NAMALWA (cell line): ENCODE data around the gene FSIP1.

Source experiments
- DNase-seq: peaks from one replicate; pipeline ENCODE4 v3.0.0-alpha.2; 2015; ENCODE audit warnings: low spot score

FSIP1 gene

DNA sequence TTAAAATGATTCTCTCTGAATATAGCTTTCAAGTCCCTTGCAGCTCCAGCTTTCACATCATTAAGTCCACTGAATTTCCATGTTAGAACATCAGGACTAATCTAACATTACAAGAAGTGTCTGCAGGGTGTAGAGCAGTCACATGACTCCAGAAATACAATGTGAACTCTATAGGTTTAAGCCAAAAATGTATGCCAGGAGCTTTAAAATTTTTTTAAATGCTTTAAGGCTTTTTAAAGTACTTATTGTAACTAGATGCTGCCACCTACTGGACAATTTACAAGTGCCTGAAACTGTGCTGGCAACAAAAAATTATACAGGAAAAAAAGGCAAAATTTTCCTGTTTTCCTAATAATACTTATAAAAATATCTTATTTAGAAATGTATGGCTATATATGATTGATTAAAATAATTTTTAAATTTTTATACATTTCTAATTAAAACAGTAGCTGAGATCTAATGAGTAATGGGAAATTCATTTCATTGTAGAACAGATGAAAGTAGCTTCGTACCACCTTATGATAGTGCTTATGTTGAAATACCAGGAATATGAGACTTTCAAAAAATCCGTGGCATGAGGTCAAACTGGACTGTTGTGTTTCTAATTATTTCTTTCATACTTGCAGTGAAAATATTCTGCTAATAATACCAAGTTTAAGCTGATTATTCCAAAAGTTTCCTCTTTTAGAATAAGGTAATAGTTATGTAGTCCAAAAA, 25.7 kb downstream of the FSIP1 start:
- DNase-seq: peak; percentile 69

DNA sequence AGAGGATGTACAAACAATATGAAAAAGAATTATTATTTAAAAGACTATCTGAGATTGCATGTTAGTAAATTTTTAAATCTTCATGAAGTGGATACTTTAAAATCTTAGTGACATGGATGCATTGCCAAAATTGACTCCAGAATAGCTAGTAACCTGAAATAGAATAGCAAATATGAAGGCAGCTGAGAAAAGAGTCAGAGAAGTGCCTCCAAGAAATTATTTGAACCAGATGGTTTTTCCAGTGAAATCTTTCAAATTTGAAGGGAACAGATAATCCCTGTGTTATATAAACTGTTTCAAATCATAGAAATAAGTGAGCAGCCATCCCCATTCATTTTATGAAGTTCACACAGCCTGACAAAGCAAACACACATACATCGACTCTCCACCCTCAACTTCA, 29.6 kb downstream of the FSIP1 start:
- no peak for DNase-seq

DNA sequence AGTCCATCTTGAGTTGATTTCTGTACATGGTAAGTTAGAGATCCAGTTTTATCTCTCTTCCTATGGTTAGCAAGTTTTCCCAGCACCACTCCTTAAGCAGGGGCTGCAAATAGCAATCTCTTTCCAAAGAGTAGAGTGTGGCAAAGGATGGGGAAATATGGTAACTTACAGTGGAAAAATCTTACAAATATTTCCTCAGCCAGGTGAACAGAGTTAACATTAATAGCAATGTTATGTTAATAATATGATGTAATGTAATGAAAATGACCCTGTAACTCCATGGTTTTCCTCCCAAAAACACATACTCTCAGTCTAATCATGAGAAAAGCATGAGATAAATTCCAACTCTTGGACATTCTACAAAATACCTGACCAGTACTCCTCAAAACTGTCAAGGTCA, 30.4 kb downstream of the FSIP1 start:
- no peak for DNase-seq

DNA sequence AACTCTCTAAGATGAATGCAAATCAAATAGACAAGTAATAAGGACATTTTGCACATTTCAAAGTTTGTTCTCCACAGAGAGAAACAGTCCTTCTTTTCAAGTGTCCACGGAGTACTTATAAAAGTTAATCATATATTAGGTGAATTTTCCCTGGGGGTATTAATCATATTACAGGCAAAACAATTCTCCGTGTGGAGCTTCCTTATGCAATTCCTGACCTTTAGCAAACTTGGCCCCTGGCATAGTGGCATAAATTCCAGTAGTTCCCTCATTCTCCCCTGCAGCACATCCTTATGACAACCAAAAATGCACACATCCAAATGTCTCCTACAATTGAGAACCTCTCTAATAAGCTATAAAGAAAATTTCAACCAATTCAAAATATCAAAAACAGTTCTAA, 34.4 kb downstream of the FSIP1 start:
- no peak for DNase-seq

DNA sequence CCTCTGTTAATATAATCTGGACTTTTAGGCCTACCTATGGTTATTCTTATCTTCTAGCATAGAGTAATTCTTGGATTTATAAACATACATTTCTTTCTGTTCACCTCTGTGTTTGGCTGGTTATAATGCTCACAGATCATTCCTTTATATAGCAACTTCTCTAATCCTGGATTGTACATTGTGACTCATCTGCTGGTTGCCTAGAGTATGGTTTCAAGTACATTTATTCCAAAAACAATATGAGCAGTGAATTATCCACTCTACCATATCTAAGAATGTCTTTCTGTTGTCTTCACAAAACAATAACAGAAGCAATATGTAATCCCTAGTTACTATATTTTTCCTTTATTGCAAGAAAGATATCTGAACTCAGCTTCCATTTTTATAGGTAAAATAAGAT, 35.3 kb downstream of the FSIP1 start:
- DNase-seq: no peak

DNA sequence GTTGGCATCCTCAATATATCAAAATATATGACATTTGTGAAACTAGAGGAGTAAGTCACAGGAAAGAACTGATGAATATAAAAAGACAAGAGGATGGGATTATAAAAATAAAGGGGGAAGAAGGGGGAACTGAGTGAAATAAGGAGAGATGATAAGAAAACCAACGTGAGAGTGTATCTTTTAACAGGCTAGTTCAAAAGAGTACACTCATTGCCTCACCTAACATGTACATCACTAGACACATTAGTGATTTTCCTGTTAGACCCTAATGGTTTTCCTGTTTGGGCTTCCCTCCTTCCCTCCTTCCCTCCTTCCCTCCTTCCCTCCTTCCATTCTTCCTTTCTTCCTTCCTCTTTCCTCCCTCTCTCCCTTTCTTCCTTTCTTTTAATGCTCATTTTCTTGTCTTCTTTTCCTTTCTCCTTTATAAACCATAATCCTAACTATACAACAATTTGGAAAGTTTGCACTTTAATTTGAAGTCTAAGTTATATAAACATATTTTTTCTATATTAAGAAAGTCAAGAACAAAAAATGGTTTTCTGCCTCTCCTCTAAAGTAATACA, 35.8 kb downstream of the FSIP1 start:
- DNase-seq: no peak

DNA sequence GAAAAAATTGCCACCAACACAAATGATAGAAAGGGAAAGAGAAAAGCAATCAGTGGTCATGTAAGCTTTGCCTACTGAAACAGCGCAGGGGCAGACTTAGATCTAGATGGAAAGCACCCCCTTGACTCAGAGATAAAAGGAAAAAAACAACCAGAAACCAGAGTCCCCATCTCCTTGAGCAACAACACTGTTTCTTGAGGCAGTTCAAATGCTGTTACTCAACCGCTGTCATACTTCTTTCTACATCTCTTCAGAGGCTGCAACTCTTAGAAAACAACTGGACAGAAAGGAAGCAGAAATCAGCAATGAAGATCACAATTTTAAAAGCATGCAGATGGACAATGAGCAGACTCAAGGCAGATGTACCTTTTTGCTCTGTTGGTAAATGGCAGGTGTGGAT, 36.5 kb downstream of the FSIP1 start:
- no peak for DNase-seq

DNA sequence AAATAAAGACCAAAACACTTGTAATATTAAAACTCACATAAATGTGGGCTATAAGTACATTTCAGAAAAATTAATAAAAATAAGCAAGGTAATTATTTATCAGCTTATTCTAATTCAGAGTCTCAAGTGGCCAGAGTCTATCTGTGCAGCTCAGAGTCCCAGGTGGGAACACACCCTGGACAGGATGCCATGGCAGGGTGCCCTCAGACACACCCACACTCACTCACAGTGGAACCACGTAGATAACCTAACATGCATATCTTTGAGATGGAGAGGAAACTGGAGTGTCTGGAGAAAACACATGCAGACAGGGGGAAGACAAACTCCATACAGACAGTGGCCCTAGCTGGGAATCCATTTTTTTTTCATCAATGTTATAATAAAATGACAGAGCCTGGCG, 37.2 kb downstream of the FSIP1 start:
- DNase-seq: no peak

DNA sequence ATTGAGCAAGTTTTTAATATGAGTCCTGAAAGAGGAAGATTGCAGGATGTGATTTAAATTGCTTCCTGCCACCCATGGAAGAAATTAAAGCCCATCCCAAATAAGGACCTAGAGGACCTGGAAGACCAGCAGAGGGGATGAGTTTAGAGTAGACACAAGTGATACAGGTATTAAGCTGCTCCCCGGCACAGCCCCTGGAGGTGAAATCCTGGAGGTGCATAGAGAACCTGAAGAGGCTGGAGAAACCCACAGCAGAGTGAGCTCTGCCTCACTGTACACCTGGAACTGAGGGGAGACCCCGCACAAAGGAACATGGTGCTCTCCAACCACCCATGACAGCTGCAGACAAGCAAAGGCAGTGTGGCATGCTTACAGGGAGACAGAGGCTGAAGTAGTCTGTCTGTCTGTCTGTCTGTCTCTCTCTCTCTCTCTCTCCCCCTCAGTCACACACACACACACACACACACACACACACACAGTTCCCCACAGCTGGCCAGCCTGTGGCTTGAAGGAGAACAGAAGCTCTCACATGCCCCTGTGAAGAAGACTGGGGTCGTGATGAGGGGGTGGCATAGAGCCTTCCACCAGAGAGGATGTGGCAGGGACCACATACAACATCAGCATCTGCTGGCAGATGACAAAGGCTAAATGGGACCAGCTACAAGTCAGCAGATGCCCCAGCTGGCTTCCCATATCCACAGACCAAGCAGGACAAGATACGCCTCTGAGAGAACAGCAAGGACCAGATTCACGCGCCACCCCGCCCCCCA, 38.1 kb downstream of the FSIP1 start:
- no peak for DNase-seq

DNA sequence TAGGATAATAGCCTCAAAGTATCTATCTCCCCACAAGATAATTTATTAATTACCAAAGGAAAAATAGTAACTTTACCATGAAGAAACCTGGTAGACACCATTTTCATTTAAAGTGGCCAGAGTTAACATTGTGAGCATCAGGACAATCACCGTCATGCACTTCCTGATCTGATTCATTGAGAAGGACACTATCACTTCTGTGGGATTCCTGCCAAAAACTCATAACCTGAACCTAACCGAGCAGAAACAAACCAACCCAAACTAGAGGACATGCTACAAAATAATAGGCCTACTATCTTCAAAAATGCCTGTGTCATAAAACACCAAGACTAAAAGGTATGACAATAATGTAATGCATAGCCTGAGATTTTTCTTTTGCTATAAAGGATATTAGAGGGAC, 39.0 kb downstream of the FSIP1 start:
- DNase-seq: no peak

DNA sequence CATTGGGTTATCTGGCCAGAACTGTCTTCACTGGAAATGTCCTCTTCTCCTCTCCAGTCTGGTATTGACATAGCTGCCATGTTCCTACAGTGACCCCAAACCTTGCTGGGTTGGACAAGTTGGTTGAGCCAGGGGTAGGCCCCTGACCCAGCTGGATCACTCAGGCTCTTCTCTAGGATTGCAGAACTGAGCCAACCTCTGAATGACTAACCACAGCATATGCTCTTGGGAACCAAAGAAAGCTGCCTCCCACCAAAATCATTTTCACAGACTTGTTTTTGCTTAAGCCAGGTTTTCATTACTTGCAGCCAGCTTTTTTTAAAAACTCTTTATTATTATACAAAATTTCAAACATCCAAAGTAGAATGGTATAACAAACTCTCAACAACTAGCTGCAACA, 41.4 kb downstream of the FSIP1 start:
- DNase-seq: no peak

DNA sequence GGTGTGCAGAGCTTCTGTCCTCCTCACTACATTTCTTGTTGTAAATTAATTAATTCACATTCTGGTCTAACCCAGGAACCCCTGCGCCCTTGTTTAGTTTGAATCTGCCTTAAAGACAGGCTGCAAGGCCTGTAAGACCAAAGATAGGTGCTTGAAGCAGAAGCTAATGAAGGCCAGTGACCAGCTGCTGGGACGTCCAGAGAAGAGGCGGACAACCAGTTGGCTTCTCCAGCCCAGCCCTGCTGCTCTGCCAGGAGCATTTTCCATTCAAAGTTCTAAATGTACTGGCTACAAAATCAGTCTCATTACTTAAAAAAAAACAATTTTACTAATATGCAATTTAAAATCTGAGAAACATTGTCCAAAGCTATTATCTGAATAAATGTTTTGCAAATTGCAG, 43.6 kb downstream of the FSIP1 start:
- DNase-seq: no peak

DNA sequence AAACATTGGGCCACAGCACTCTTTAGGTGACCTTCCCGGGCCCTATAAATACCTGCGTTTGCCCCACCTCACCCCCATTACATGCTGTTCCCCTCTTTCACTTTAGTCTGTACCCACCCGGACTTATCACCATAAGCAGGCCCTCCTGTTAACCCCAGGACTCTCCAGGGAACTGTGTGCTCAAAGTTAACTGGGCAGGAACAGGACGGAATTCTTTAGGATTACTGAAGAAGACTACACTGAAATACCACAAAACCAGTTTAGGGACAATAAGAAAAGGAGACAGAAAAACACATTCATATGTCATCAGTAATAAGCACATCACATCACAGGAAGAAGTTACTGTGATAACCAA, 45.5 kb downstream of the FSIP1 start:
- no peak for DNase-seq

DNA sequence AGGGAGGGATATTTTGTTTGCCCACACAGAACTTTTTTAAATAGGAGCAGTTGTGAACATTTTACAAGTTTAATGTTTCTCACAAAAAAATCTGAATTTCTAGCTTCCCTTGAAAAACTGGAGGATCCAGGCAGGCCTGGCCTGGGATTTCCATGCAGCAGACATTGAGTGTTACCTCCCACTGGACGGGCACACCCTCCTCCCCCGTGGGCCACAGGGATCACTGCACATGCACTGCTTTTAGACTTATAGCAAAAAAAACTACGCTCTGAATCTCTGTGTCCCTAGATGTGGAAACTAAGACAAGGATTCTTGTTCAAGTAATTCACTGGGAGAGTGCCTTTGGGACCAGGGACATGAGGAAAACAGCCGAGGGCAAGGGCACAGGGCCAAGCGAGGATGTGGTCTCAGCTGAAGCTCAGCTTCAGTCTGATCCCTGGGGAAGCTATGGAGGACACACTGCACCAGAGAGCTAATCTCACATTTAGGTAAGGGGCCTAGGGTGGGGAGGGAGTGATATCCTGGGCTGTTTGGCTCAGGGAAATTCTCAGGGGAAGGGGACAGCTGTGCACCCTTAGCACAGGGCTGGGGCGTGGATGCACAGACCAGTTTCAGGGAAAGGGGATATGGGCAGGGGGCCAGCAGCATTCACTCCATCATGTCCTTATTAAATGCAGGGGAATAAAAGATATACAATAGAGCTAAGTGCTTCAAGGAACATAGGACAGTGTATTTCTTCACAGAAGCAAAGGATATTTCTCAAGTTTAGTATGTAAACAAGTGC, 46.0 kb downstream of the FSIP1 start:
- no peak for DNase-seq

DNA sequence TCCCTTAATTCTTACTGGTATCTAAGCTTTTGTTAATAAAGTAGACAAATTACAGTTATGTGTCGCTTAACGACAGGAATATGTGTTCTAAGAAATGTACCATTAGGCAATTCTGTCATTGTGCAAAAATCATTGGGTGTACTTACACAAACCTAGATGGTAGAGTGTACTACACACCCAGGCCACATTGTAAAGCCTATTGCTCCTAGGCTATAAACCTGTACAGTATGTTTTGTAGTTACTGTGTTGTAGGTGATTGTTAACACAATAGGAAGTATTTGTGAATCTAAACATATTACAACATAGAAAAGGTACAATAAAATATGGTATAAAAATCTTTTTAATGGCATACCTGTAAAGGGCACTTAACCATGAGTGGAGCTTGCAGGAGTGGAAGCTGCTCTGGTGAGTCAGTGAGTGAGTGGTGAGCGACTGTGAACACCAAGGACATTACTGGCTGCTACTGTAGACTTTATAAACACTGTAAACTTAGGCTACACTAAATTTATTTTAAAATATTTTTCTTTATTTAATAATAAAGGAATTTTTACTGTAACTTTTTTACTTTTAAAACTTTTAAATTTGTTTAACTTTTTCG, 47.4 kb downstream of the FSIP1 start:
- DNase-seq: no peak

DNA sequence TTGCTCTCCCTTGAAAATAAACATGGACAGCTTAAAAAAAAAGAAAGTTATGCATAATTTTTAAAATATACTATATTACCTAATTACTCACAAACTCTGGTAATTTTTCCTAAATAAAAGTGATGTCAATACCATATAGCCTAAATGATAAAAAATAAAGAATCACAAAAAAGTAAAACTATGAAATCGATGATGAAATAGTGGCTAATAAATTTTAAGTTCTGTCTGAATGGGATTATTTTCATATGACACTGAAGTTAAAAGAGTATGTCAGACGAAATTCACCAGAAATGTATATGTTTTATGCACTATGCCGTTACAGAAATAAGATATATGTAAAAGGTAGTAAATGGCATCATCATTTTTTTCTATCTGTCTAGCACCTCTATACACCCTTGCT, 51.4 kb downstream of the FSIP1 start:
- no peak for DNase-seq

DNA sequence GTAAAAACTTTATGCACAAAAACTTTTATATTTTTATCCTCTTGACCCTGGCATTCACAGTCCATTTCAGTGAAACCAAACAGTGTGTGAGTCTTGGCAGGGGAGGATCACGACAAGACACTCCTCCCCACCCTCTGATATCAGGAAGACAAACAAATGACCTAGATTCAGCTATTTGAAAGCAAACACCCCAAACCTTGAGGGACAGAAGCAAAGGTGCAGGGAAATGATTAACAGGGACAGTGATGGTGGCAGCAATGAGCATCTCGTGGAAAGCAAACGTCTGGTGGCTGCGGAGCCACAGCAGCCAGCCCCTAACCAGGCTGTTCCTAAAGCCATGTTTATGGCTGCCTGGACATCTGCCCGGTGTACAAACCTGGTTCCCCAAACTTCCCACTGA, 52.1 kb downstream of the FSIP1 start:
- no peak for DNase-seq

DNA sequence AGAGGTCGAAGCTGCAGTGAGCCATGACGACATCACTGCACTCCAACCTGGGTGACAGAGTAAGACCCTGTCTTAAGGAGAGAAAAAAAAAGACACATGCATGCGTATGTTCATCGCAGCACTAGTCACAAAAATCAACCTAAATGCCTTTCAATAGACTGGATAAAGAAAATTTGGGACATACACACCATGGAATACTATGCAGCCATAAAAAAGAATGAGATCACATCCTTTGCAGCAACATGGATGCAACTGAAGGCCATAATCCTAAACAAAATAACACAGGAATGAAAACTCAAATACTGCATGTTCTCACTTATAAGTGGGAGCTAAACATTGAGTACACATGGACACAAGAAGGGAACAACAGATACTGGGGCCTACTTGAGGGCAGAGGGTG, 53.1 kb downstream of the FSIP1 start:
- no peak for DNase-seq

DNA sequence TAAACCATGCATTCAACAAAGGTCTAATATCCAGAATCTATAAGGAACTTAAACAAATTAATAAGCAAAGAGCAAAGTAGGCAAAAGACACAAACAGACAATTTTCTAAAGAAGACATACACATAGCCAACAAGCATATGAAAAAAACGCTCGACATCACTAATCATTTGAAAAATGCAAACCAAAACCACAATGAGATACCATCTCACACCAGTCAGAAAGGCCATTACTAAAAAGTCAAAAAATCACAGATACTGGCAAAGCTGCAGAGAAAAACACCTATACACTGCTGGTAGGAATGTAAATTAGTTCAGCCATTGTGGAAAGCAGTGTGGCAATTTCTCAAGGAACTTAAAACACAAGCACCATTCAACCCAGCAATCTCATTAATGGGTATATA, 53.8 kb downstream of the FSIP1 start:
- no peak for DNase-seq

DNA sequence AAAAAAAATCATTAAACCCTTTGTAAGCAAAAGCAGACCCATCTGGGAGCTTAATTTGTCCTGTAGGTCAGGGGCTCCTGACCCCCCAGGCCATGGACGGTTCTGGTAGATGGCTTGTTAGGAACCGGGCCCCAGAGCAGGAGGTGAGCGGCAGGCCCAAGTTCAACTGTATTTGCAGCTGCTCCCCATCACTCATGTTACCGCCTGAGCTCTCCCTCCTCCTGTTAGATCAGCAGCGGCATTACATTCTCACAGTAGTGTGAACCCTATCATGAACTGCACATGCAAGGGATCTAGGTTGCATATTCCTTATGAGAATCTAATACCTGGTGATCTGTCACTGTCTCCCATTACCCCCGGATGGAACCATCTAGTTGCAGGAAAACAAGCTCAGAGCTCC, 60.7 kb downstream of the FSIP1 start:
- no peak for DNase-seq

DNA sequence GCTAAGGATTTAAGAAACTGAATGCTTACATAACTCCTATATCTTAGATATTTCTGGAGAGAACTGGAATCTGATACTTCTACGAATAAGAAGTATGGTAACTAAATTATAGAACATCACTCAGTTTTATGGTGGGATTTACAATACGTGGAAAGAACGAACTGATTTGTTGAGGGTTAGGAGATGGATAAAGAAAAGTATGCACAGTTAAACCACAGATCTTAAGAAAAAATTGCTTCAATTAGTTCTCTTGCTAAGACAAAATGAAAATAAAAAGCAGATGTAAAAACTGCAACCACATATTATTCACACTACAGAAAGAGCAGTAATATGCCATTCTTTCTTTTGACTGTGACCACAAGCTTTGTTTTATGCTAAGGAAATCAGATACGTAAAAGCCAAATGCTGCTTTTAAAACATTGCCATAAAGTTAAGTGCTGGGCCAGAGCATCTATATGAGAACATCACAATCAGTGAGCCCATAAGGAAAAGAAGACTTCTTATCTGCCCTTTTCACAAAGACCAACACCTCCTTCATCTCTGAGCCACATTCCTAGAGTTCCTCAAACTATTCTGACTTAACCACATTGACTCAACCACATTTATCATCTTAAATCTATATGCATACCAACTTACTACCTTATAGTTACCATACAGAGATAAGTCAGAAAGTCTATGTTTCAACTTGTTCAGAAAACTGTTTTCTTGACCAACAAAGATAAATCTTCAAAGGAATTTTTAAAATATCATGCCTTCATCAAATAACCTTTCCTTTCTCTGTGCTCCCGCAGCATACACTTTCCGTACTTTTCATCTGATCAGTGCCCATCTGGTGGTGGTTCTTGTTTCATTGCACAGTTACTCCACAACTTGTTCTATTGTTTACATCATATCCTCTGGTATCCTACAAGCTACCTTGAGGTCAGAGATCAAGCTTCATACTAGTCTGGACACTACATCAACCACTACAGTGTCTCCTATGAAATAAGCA, 61.7 kb downstream of the FSIP1 start:
- no peak for DNase-seq
